ENCODE measurements around the gene WNT7A.

The WNT7A gene

GRCh38 chr3:13843351-13843750, 36.5 kb downstream of the WNT7A start:
- Histone ChIP-seq H3K27me3 (ENCODE audit: control insufficient read depth, insufficient read depth, low read length) (no peaks in the 10 kb centered on the region), H3K36me3 (ENCODE audit: control insufficient read depth, insufficient read depth, low read length) (no peaks in the 10 kb centered on the region), H3K27ac (ENCODE audit: low read depth, low read length) (no peak overlapping the region), H3K4me3 (ENCODE audit: low read depth, low read length) (no peak overlapping the region), H3K9me3 (ENCODE audit: control insufficient read depth, insufficient read depth, low read depth, low read length) (no peaks in the 10 kb centered on the region), H3K9ac (ENCODE audit: low read length) (no peak overlapping the region), H3K4me1 (ENCODE audit: control insufficient read depth, insufficient read depth, low read length) (peaks cover 7% of the 10 kb centered on the region; the same call in 1 of the 2 replicates)

- Histone ChIP-seq H3K4me1 (ENCODE audit: control insufficient read depth, insufficient read depth, low read length) (peaks cover 4% of the 10 kb centered on the region; the same call in 1 of the 2 replicates), H3K4me3 (ENCODE audit: low read depth, low read length) (no peak overlapping the region), H3K9me3 (ENCODE audit: control insufficient read depth, insufficient read depth, low read depth, low read length) (no peaks in the 10 kb centered on the region), H3K27ac (ENCODE audit: low read depth, low read length) (no peak overlapping the region), H3K27me3 (ENCODE audit: control insufficient read depth, insufficient read depth, low read length) (no peaks in the 10 kb centered on the region), H3K36me3 (ENCODE audit: control insufficient read depth, insufficient read depth, low read length) (no peaks in the 10 kb centered on the region), H3K9ac (ENCODE audit: low read length) (no peak overlapping the region)
Measured at GRCh38 chr3:13842226-13842625, 37.6 kb downstream of the WNT7A start.

- Histone ChIP-seq H3K27me3 (ENCODE audit: control insufficient read depth, insufficient read depth, low read length) (no peaks in the 10 kb centered on the region), H3K9ac (ENCODE audit: low read length) (no peak overlapping the region), H3K9me3 (ENCODE audit: control insufficient read depth, insufficient read depth, low read depth, low read length) (no peaks in the 10 kb centered on the region), H3K27ac (ENCODE audit: low read depth, low read length) (no peak overlapping the region), H3K4me1 (ENCODE audit: control insufficient read depth, insufficient read depth, low read length) (no peaks in the 10 kb centered on the region), H3K36me3 (ENCODE audit: control insufficient read depth, insufficient read depth, low read length) (no peaks in the 10 kb centered on the region), H3K4me3 (ENCODE audit: low read depth, low read length) (no peak overlapping the region)
Measured at GRCh38 chr3:13841826-13842225, 38.0 kb downstream of the WNT7A start.

GRCh38 chr3:13841141-13841540, 38.7 kb downstream of the WNT7A start:
- H3K4me3 ChIP-seq (ENCODE audit: low read depth, low read length): no peak overlapping the region
- no peaks in the 10 kb centered on the region for H3K27me3 ChIP-seq (ENCODE audit: control insufficient read depth, insufficient read depth, low read length)
- no peak overlapping the region for H3K9ac ChIP-seq (ENCODE audit: low read length)
- H3K36me3 ChIP-seq (ENCODE audit: control insufficient read depth, insufficient read depth, low read length): no peaks in the 10 kb centered on the region
- no peak overlapping the region for H3K27ac ChIP-seq (ENCODE audit: low read depth, low read length)
- no peaks in the 10 kb centered on the region for H3K4me1 ChIP-seq (ENCODE audit: control insufficient read depth, insufficient read depth, low read length)
- H3K9me3 ChIP-seq (ENCODE audit: control insufficient read depth, insufficient read depth, low read depth, low read length): no peaks in the 10 kb centered on the region

- H3K27me3 ChIP-seq (ENCODE audit: control insufficient read depth, insufficient read depth, low read length): no peaks in the 10 kb centered on the region
Measured at GRCh38 chr3:13840456-13840855, 39.4 kb downstream of the WNT7A start.

GRCh38 chr3:13839726-13840340, 40.0 kb downstream of the WNT7A start:
- H3K27me3 ChIP-seq (ENCODE audit: control insufficient read depth, insufficient read depth, low read length): no peaks in the 10 kb centered on the region
- no peaks in the 10 kb centered on the region for H3K9me3 ChIP-seq (ENCODE audit: control insufficient read depth, insufficient read depth, low read depth, low read length)
- no peaks in the 10 kb centered on the region for H3K36me3 ChIP-seq (ENCODE audit: control insufficient read depth, insufficient read depth, low read length)
- H3K27ac ChIP-seq (ENCODE audit: low read depth, low read length): no peak overlapping the region
- peaks cover 2% of the 10 kb centered on the region; the same call in 1 of the 2 replicates for H3K4me1 ChIP-seq (ENCODE audit: control insufficient read depth, insufficient read depth, low read length)
- no peak overlapping the region for H3K4me3 ChIP-seq (ENCODE audit: low read depth, low read length)
- no peak overlapping the region for H3K9ac ChIP-seq (ENCODE audit: low read length)

More at GRCh38 chr3:13840456-13840855, 39.4 kb downstream of the WNT7A start:
- no peak overlapping the region for H3K9ac ChIP-seq (ENCODE audit: low read length)
- H3K9me3 ChIP-seq (ENCODE audit: control insufficient read depth, insufficient read depth, low read depth, low read length): no peaks in the 10 kb centered on the region
- no peak overlapping the region for H3K4me3 ChIP-seq (ENCODE audit: low read depth, low read length)
- no peaks in the 10 kb centered on the region for H3K4me1 ChIP-seq (ENCODE audit: control insufficient read depth, insufficient read depth, low read length)
- no peaks in the 10 kb centered on the region for H3K36me3 ChIP-seq (ENCODE audit: control insufficient read depth, insufficient read depth, low read length)
- H3K27ac ChIP-seq (ENCODE audit: low read depth, low read length): no peak overlapping the region

- Histone ChIP-seq H3K9me3 (ENCODE audit: control insufficient read depth, insufficient read depth, low read depth, low read length) (no peaks in the 10 kb centered on the region), H3K27me3 (ENCODE audit: control insufficient read depth, insufficient read depth, low read length) (peaks cover 2% of the 10 kb centered on the region; the same call in 1 of the 2 replicates), H3K4me1 (ENCODE audit: control insufficient read depth, insufficient read depth, low read length) (peaks cover 5% of the 10 kb centered on the region; the same call in 1 of the 2 replicates), H3K9ac (ENCODE audit: low read length) (no peak overlapping the region), H3K4me3 (ENCODE audit: low read depth, low read length) (no peak overlapping the region), H3K36me3 (ENCODE audit: control insufficient read depth, insufficient read depth, low read length) (no peaks in the 10 kb centered on the region), H3K27ac (ENCODE audit: low read depth, low read length) (no peak overlapping the region)
Measured at GRCh38 chr3:13839253-13839652, 40.6 kb downstream of the WNT7A start.

- H3K36me3 ChIP-seq (ENCODE audit: control insufficient read depth, insufficient read depth, low read length): no peaks in the 10 kb centered on the region
- no peaks in the 10 kb centered on the region for H3K9me3 ChIP-seq (ENCODE audit: control insufficient read depth, insufficient read depth, low read depth, low read length)
- no peak overlapping the region for H3K27ac ChIP-seq (ENCODE audit: low read depth, low read length)
- peaks cover 5% of the 10 kb centered on the region; the same call in 1 of the 2 replicates for H3K4me1 ChIP-seq (ENCODE audit: control insufficient read depth, insufficient read depth, low read length)
- no peak overlapping the region for H3K9ac ChIP-seq (ENCODE audit: low read length)
- peaks cover 2% of the 10 kb centered on the region; the same call in 1 of the 2 replicates for H3K27me3 ChIP-seq (ENCODE audit: control insufficient read depth, insufficient read depth, low read length)
- H3K4me3 ChIP-seq (ENCODE audit: low read depth, low read length): no peak overlapping the region
Measured at GRCh38 chr3:13838421-13838820, 41.5 kb downstream of the WNT7A start.

GRCh38 chr3:13837751-13838150, 42.1 kb downstream of the WNT7A start:
- Histone ChIP-seq H3K4me1 (ENCODE audit: control insufficient read depth, insufficient read depth, low read length) (peaks cover 5% of the 10 kb centered on the region; the same call in 1 of the 2 replicates), H3K36me3 (ENCODE audit: control insufficient read depth, insufficient read depth, low read length) (no peaks in the 10 kb centered on the region), H3K9ac (ENCODE audit: low read length) (no peak overlapping the region), H3K27ac (ENCODE audit: low read depth, low read length) (no peak overlapping the region), H3K27me3 (ENCODE audit: control insufficient read depth, insufficient read depth, low read length) (peaks cover 2% of the 10 kb centered on the region; the same call in 1 of the 2 replicates), H3K4me3 (ENCODE audit: low read depth, low read length) (no peak overlapping the region), H3K9me3 (ENCODE audit: control insufficient read depth, insufficient read depth, low read depth, low read length) (no peaks in the 10 kb centered on the region)

- Histone ChIP-seq H3K27me3 (ENCODE audit: control insufficient read depth, insufficient read depth, low read length) (peaks cover 2% of the 10 kb centered on the region; the same call in 1 of the 2 replicates), H3K36me3 (ENCODE audit: control insufficient read depth, insufficient read depth, low read length) (no peaks in the 10 kb centered on the region), H3K27ac (ENCODE audit: low read depth, low read length) (no peak overlapping the region), H3K9me3 (ENCODE audit: control insufficient read depth, insufficient read depth, low read depth, low read length) (no peaks in the 10 kb centered on the region), H3K9ac (ENCODE audit: low read length) (no peak overlapping the region), H3K4me1 (ENCODE audit: control insufficient read depth, insufficient read depth, low read length) (peaks cover 5% of the 10 kb centered on the region; the same call in 1 of the 2 replicates), H3K4me3 (ENCODE audit: low read depth, low read length) (no peak overlapping the region)
Measured at GRCh38 chr3:13836658-13837587, 42.9 kb downstream of the WNT7A start.

GRCh38 chr3:13835246-13835645, 44.6 kb downstream of the WNT7A start:
- Histone ChIP-seq H3K36me3 (ENCODE audit: control insufficient read depth, insufficient read depth, low read length) (no peaks in the 10 kb centered on the region), H3K27me3 (ENCODE audit: control insufficient read depth, insufficient read depth, low read length) (peaks cover 2% of the 10 kb centered on the region; the same call in 1 of the 2 replicates), H3K9ac (ENCODE audit: low read length) (no peak overlapping the region)

More at GRCh38 chr3:13835246-13835645, 44.6 kb downstream of the WNT7A start:
- H3K9me3 ChIP-seq (ENCODE audit: control insufficient read depth, insufficient read depth, low read depth, low read length): no peaks in the 10 kb centered on the region
- H3K4me1 ChIP-seq (ENCODE audit: control insufficient read depth, insufficient read depth, low read length): peaks cover 5% of the 10 kb centered on the region; the same call in 1 of the 2 replicates
- H3K27ac ChIP-seq (ENCODE audit: low read depth, low read length): no peak overlapping the region
- H3K4me3 ChIP-seq (ENCODE audit: low read depth, low read length): no peak overlapping the region
